Measurements from ENCODE around the gene SLCO3A1.

SLCO3A1 gene

DNA sequence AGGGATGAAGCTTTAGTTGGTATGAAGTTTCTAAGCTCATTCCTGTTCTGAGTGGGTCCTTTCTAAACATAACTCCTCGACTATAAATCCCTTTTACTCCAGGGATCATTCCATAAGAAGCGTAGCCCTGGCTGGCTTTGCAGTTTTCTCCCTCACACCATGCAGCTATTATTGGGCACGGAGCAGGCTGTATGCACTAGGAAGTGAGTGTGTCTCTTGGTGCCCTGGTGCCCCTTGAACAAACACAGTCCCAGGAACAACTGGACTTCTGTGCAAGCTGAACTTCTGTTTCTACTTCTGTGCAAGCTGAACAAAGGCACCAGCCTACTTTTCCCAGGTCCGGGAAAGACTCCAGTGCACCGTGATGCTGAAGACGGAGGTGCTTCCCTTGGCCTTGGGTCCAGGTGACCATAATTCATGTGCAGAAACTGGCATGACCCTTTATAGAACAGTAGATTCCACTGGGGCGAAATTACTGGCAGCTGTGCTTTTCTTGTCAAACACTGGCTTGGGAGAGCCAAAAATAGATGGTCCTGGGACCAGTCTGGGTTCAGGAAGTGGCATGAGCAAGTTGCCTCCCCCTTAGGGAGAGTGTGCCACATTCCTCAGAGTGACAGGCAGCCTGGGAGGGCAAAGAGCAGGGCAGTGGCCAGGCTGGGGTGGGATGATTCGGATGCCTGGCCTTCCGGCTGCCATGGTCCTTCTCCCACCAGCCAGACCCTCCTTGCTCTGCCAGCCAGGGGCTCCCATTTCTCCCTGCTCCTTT is 127.2 kb downstream of the SLCO3A1 start:
- Histone ChIP-seq H3K4me1 (ENCODE audit: control insufficient read depth, insufficient read depth, low read length) (no peaks in the 10 kb centered on the region), H3K9me3 (ENCODE audit: control insufficient read depth, insufficient read depth, low read depth, low read length) (no peaks in the 10 kb centered on the region), H3K36me3 (ENCODE audit: control insufficient read depth in 2 of 2, insufficient read depth in 1 of 2, low read length in 2 of 2) (no peaks in the 10 kb centered on the region), H3K4me3 (ENCODE audit: low read depth, low read length) (no peak overlapping the region), H3K27ac (ENCODE audit: extremely low read depth, low read depth, low read length) (no peak overlapping the region)
- ChIA-PET CTCF (interaction anchor here (0.6 to 1.1 kb wide), 2 partner anchors 161 to 678 kb away, joined by 4 to 6 read pairs; no protein-coding TSS in a partner anchor), POLR2A (no interaction called here)
- TF ChIP-seq ZNF48 (tag by site-specific recombination; IDR thresholded peaks at IDR 0.05), result no peak
- no peak for TF ChIP-seq ZNF404 (tag by site-specific recombination; IDR thresholded peaks at IDR 0.05)
- no peak for TF ChIP-seq ZIC2 (tag by site-specific recombination; IDR thresholded peaks at IDR 0.05)
- TF ChIP-seq ZNF112 (tag by site-specific recombination; IDR thresholded peaks at IDR 0.05), result no peak
- TF ChIP-seq, protein P1, sequence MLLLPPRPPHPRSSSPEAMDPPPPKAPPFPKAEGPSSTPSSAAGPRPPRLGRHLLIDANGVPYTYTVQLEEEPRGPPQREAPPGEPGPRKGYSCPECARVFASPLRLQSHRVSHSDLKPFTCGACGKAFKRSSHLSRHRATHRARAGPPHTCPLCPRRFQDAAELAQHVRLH (tag by site-specific recombination; IDR thresholded peaks at IDR 0.05), result no peak
- no peak for TF ChIP-seq ZSCAN30 (tag by site-specific recombination; IDR thresholded peaks at IDR 0.05)
- TF ChIP-seq HOXA7 (CRISPR knock-in tag; IDR thresholded peaks at IDR 0.05; ENCODE audit: borderline replicate concordance), result no peak
- no peak for TF ChIP-seq ZNF394 (tag by site-specific recombination; IDR thresholded peaks at IDR 0.05; ENCODE audit: borderline replicate concordance)
- no peak for TF ChIP-seq KLF16 (tag by site-specific recombination; IDR thresholded peaks at IDR 0.05)
- TF ChIP-seq, protein P2, sequence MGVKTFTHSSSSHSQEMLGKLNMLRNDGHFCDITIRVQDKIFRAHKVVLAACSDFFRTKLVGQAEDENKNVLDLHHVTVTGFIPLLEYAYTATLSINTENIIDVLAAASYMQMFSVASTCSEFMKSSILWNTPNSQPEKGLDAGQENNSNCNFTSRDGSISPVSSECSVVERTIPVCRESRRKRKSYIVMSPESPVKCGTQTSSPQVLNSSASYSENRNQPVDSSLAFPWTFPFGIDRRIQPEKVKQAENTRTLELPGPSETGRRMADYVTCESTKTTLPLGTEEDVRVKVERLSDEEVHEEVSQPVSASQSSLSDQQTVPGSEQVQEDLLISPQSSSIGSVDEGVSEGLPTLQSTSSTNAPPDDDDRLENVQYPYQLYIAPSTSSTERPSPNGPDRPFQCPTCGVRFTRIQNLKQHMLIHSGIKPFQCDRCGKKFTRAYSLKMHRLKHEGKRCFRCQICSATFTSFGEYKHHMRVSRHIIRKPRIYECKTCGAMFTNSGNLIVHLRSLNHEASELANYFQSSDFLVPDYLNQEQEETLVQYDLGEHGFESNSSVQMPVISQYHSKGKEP (tag by site-specific recombination; IDR thresholded peaks at IDR 0.05), result no peak
- TF ChIP-seq, protein P3, sequence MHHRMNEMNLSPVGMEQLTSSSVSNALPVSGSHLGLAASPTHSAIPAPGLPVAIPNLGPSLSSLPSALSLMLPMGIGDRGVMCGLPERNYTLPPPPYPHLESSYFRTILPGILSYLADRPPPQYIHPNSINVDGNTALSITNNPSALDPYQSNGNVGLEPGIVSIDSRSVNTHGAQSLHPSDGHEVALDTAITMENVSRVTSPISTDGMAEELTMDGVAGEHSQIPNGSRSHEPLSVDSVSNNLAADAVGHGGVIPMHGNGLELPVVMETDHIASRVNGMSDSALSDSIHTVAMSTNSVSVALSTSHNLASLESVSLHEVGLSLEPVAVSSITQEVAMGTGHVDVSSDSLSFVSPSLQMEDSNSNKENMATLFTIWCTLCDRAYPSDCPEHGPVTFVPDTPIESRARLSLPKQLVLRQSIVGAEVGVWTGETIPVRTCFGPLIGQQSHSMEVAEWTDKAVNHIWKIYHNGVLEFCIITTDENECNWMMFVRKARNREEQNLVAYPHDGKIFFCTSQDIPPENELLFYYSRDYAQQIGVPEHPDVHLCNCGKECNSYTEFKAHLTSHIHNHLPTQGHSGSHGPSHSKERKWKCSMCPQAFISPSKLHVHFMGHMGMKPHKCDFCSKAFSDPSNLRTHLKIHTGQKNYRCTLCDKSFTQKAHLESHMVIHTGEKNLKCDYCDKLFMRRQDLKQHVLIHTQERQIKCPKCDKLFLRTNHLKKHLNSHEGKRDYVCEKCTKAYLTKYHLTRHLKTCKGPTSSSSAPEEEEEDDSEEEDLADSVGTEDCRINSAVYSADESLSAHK (tag by site-specific recombination; IDR thresholded peaks at IDR 0.05), result no peak
- TF ChIP-seq, protein P4, sequence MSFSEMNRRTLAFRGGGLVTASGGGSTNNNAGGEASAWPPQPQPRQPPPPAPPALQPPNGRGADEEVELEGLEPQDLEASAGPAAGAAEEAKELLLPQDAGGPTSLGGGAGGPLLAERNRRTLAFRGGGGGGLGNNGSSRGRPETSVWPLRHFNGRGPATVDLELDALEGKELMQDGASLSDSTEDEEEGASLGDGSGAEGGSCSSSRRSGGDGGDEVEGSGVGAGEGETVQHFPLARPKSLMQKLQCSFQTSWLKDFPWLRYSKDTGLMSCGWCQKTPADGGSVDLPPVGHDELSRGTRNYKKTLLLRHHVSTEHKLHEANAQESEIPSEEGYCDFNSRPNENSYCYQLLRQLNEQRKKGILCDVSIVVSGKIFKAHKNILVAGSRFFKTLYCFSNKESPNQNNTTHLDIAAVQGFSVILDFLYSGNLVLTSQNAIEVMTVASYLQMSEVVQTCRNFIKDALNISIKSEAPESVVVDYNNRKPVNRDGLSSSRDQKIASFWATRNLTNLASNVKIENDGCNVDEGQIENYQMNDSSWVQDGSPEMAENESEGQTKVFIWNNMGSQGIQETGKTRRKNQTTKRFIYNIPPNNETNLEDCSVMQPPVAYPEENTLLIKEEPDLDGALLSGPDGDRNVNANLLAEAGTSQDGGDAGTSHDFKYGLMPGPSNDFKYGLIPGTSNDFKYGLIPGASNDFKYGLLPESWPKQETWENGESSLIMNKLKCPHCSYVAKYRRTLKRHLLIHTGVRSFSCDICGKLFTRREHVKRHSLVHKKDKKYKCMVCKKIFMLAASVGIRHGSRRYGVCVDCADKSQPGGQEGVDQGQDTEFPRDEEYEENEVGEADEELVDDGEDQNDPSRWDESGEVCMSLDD (tag by site-specific recombination; IDR thresholded peaks at IDR 0.05), result no peak
- no peak for TF ChIP-seq ZNF555 (tag by site-specific recombination; conservative IDR thresholded peaks at IDR 0.05)
- TF ChIP-seq ZNF544 (tag by site-specific recombination; IDR thresholded peaks at IDR 0.05), result no peak
- no peak for TF ChIP-seq TCF7L2 (IDR thresholded peaks at IDR 0.05; ENCODE audit: borderline replicate concordance, low read depth, low read length)
- TF ChIP-seq ZNF624 (tag by site-specific recombination; IDR thresholded peaks at IDR 0.05), result no peak
